HepG2 (cell line): Measurements from ENCODE around the gene CISD3. TPM values are rescaled to one million over a fixed set of nuclear protein-coding genes. Genes with fewer than 3 reads are reported as not detected.

ENCODE experiments used
- AHR ChIP-seq: IDR thresholded peaks from 2 replicates; pipeline ENCODE4 v1.6.1; 2018; ENCODE audit warnings: missing genetic modification reagents, missing compliant biosample characterization
- CEBPZ ChIP-seq: IDR thresholded peaks from 2 replicates; pipeline ENCODE4 v1.6.1; 2012; ENCODE audit warnings: low read length, improper control_type of control experiment
- FOXK1 ChIP-seq: sonication (generic); formaldehyde crosslinking; IDR thresholded peaks from 2 replicates; pipeline ENCODE4 v1.4.0; 2020; ENCODE audit warnings: low read depth, missing genetic modification reagents, borderline replicate concordance
- GPN1 ChIP-seq: sonication (generic); formaldehyde crosslinking; IDR thresholded peaks from 2 replicates; pipeline ENCODE4 v1.5.1; 2020; ENCODE audit warnings: missing genetic modification reagents, borderline replicate concordance
- HNRNPLL ChIP-seq: fragments of 200-400 bp; formaldehyde crosslinking; IDR thresholded peaks from 2 replicates; pipeline ENCODE4 v1.6.1; 2017; ENCODE audit warnings: mild to moderate bottlenecking, low read depth, low read length; ENCODE audit not compliant: poor library complexity, severe bottlenecking
- KLF6 ChIP-seq: IDR thresholded peaks from 2 replicates; pipeline ENCODE4 v1.8.0; 2016; ENCODE audit warnings: missing biosample characterization, missing genetic modification reagents
- MXI1 ChIP-seq: IDR thresholded peaks from 3 replicates; pipeline ENCODE4 v1.6.1; 2012; ENCODE audit warnings: low read depth, low read length, inconsistent platforms, borderline replicate concordance
- MYNN ChIP-seq: sonication (generic); formaldehyde crosslinking; IDR thresholded peaks from 2 replicates; pipeline ENCODE4 v1.4.0; 2020; ENCODE audit warnings: mild to moderate bottlenecking, low read depth, missing genetic modification reagents
- NFYB ChIP-seq: sonication (generic); formaldehyde crosslinking; IDR thresholded peaks from 2 replicates; pipeline ENCODE4 v1.4.0; 2020; ENCODE audit warnings: missing genetic modification reagents
- NR2F1 ChIP-seq, 2 experiments: fragments of 450-650 bp in 1 of 2; formaldehyde crosslinking in 1 of 2; IDR thresholded peaks; 2 replicates each; pipeline versions ENCODE4 v1.5.0 to v1.6.1; 2016 to 2020; ENCODE audit warnings: mild to moderate bottlenecking in 1 of 2, missing compliant biosample characterization in 1 of 2, missing genetic modification reagents in 1 of 2, moderate library complexity in 1 of 2
- SAP130 ChIP-seq: IDR thresholded peaks from 2 replicates; pipeline ENCODE4 v1.6.1; 2016; ENCODE audit warnings: low read depth
- SPEN ChIP-seq: sonication (generic); formaldehyde crosslinking; IDR thresholded peaks from 2 replicates; pipeline ENCODE4 v1.5.1; 2020; ENCODE audit warnings: low read depth, mild to moderate bottlenecking, missing genetic modification reagents
- TOE1 ChIP-seq: sonication (generic); formaldehyde crosslinking; IDR thresholded peaks from 2 replicates; pipeline ENCODE4 v1.4.0; 2020; ENCODE audit warnings: mild to moderate bottlenecking, missing genetic modification reagents
- TSC22D2 ChIP-seq: sonication (generic); formaldehyde crosslinking; IDR thresholded peaks from 2 replicates; pipeline ENCODE4 v1.5.1; 2020; ENCODE audit warnings: missing genetic modification reagents, mild to moderate bottlenecking, borderline replicate concordance
- U2AF1 ChIP-seq: fragments of 200-400 bp; formaldehyde crosslinking; optimal IDR thresholded peaks from 2 replicates; pipeline ENCODE3; 2017; ENCODE audit warnings: mild to moderate bottlenecking, low read depth, low read length
- ZBTB1 ChIP-seq: sonication (generic); formaldehyde crosslinking; IDR thresholded peaks from 2 replicates; pipeline ENCODE4 v1.4.0; 2020; ENCODE audit warnings: missing genetic modification reagents, borderline replicate concordance
- ZBTB25 ChIP-seq: IDR thresholded peaks from 2 replicates; pipeline ENCODE4 v1.6.1; 2018; ENCODE audit warnings: missing genetic modification reagents
- ZNF224 ChIP-seq: sonication (generic); formaldehyde crosslinking; IDR thresholded peaks from 2 replicates; pipeline ENCODE4 v1.5.0; 2020; ENCODE audit warnings: mild to moderate bottlenecking, missing genetic modification reagents
- ZNF234 ChIP-seq: sonication (generic); formaldehyde crosslinking; conservative IDR thresholded peaks from 2 replicates; pipeline ENCODE4 v1.5.1; 2020; ENCODE audit warnings: mild to moderate bottlenecking, missing genetic modification reagents
- ZNF329 ChIP-seq: sonication (generic); formaldehyde crosslinking; IDR thresholded peaks from 2 replicates; pipeline ENCODE4 v1.9.0; 2021; ENCODE audit warnings: low read depth, mild to moderate bottlenecking, missing genetic modification reagents
- ZNF333 ChIP-seq: sonication (generic); formaldehyde crosslinking; IDR thresholded peaks from 2 replicates; pipeline ENCODE4 v1.4.0; 2020; ENCODE audit warnings: mild to moderate bottlenecking, missing genetic modification reagents, borderline replicate concordance
- ZNF510 ChIP-seq: sonication (generic); formaldehyde crosslinking; IDR thresholded peaks from 2 replicates; pipeline ENCODE4 v1.4.0; 2020; ENCODE audit warnings: low read depth, mild to moderate bottlenecking, missing genetic modification reagents
- ZNF747 ChIP-seq: sonication (generic); formaldehyde crosslinking; IDR thresholded peaks from 2 replicates; pipeline ENCODE4 v1.8.1; 2023; ENCODE audit warnings: missing genetic modification reagents, mild to moderate bottlenecking, borderline replicate concordance
- ZNF749 ChIP-seq: sonication (generic); formaldehyde crosslinking; IDR thresholded peaks from 2 replicates; pipeline ENCODE4 v1.8.0; 2022; ENCODE audit warnings: mild to moderate bottlenecking, missing genetic modification reagents, moderate library complexity, borderline replicate concordance
- ZNF780A ChIP-seq: sonication (generic); formaldehyde crosslinking; IDR thresholded peaks from 2 replicates; pipeline ENCODE4 v1.8.0; 2022; ENCODE audit warnings: mild to moderate bottlenecking, missing genetic modification reagents, moderate library complexity
- ZNF841 ChIP-seq: sonication (generic); formaldehyde crosslinking; IDR thresholded peaks from 2 replicates; pipeline ENCODE4 v1.8.1; 2023; ENCODE audit warnings: missing genetic modification reagents, borderline replicate concordance
- polyA plus RNA-seq, 8 experiments: library from polyadenylated mRNA; depleted of rRNA in 3 of 8; stranded (reverse) in 7 of 8; unstranded in 1 of 8; fragments of >200 nt; fragmentation: Illumina TruSeq in 4 of 8; extraction: Trizol in 4 of 8; gene quantifications; 2 replicates each; pipeline versions ENCODE4 v1.2.1 to v1.2.3, GENCODE V29; 2011 to 2016; ENCODE audit warnings: low read depth in 4 of 8, missing spikeins in 1 of 8, mixed read lengths in 1 of 8; ENCODE audit not compliant: insufficient read depth in 1 of 8
- total RNA-seq, 5 experiments: library from RNA; depleted of rRNA; stranded (reverse); fragments of >200 nt; fragmentation: Illumina TruSeq; extraction: Trizol; gene quantifications; 2 replicates each; pipeline ENCODE4 v1.2.3, GENCODE V29; 2016; ENCODE audit warnings: low read depth in 1 of 5

Gene CISD3
- total and polyA plus RNA-seq, 2 of the 13 experiments (the other 11 are each of a cell fraction or from before 2014, with no cell fraction given) = 30.0 to 34.1 TPM

GRCh38 chr17:38702166-38702915 lies 27.8 kb upstream of the CISD3 start (continued):
- TF ChIP-seq MYNN (CRISPR knock-in tag) = no peak
- peak; percentile 13 to 50; a peak in 1 of 4 replicates for TF ChIP-seq NR2F1 (CRISPR knock-in tag; IDR thresholded peaks at IDR 0.05)
- TF ChIP-seq CEBPZ = no peak
- peak; percentile 34; the same call in 1 of the 2 replicates for TF ChIP-seq NFYB
- peak; percentile 40 for TF ChIP-seq U2AF1
- TF ChIP-seq FOXK1 (CRISPR knock-in tag) = peak; percentile 56; the same call in 1 of the 2 replicates
- TF ChIP-seq ZNF333 (CRISPR knock-in tag) = peak; percentile 97
- peak; percentile 62; the same call in 1 of the 2 replicates for TF ChIP-seq TOE1 (CRISPR knock-in tag)
- TF ChIP-seq SAP130 (CRISPR knock-in tag) = peak; percentile 81; the same call in 1 of the 2 replicates
- TF ChIP-seq AHR = peak; percentile 83; the same call in 1 of the 2 replicates
- peak; percentile 98 for TF ChIP-seq ZNF234
- peak; percentile 82 for TF ChIP-seq ZNF329 (CRISPR knock-in tag)
- peak; percentile 56; the same call in 1 of the 2 replicates for TF ChIP-seq SPEN (CRISPR knock-in tag)
- peak; percentile 85 for TF ChIP-seq KLF6 (CRISPR knock-in tag)
- 0 out of 2 replicates have a peak, but pooled peaks have one; percentile 16 for TF ChIP-seq GPN1 (CRISPR knock-in tag)
- peak; percentile 58; the same call in 1 of the 2 replicates for TF ChIP-seq ZNF510 (CRISPR knock-in tag)
- peak; percentile 95 for TF ChIP-seq ZBTB25 (CRISPR knock-in tag)
- TF ChIP-seq TSC22D2 (CRISPR knock-in tag) = 0 out of 2 replicates have a peak, but pooled peaks have one; percentile 18
- 0 out of 2 replicates have a peak, but pooled peaks have one; percentile 55 for TF ChIP-seq ZNF747
- peak; percentile 81; the same call in 1 of the 2 replicates for TF ChIP-seq ZNF780A (CRISPR knock-in tag)
- 0 out of 2 replicates have a peak, but pooled peaks have one; percentile 30 for TF ChIP-seq ZNF224 (CRISPR knock-in tag)
- 0 out of 3 replicates have a peak, but pooled peaks have one; percentile 40 for TF ChIP-seq MXI1
- peak; percentile 97 for TF ChIP-seq ZBTB1 (CRISPR knock-in tag)
- peak; percentile 63 for TF ChIP-seq ZNF749 (CRISPR knock-in tag)
- peak; percentile 53 for TF ChIP-seq HNRNPLL
- TF ChIP-seq ZNF841 (CRISPR knock-in tag) = peak; percentile 74
